K562 (cell line): ENCODE results near the gene STK36.

Experiments used
- CTCF ChIP-seq, 3 experiments: IDR thresholded peaks in 2 of 3; conservative IDR thresholded peaks in 1 of 3; 2 replicates each; pipeline ENCODE4 v1.5.1; 2011 to 2012; ENCODE audit warnings: low read length in 3 of 3, mild to moderate bottlenecking in 3 of 3, control low read depth in 2 of 3, improper control_type of control experiment in 1 of 3, inconsistent platforms in 1 of 3, low read depth in 1 of 3, mixed read lengths in 1 of 3, moderate library complexity in 1 of 3; ENCODE audit not compliant: insufficient read depth in 2 of 3
- SPI1 ChIP-seq: IDR thresholded peaks from 2 replicates; pipeline ENCODE4 v1.6.1; 2011; ENCODE audit warnings: low read depth, low read length, control low read depth, borderline replicate concordance

- TF ChIP-seq SPI1 (no peak), CTCF (IDR thresholded peaks at IDR 0.05 in 2 of 3, conservative IDR thresholded peaks at IDR 0.05 in 1 of 3; ENCODE audit: insufficient read depth in 2 of 3, low read depth in 1 of 3, low read length in 3 of 3) (peak; percentile 67 to 93 (median 71))
These were observed 13.1 kb upstream of the STK36 start for GRCh38 chr2:218658671-218659257.
